ENCODE measurements around the gene RPUSD3. TPM values are rescaled to one million over a fixed set of nuclear protein-coding genes. Genes with fewer than 3 reads are reported as not detected.
"Not testable (repeated sequence)": the region's sequence is repeated elsewhere in the genome, so short reads cannot be mapped to it uniquely, and the experiment has no call there.

RPUSD3 gene
- total RNA-seq, 1 donor from 2014 or later, result 14.6 TPM

DNA sequence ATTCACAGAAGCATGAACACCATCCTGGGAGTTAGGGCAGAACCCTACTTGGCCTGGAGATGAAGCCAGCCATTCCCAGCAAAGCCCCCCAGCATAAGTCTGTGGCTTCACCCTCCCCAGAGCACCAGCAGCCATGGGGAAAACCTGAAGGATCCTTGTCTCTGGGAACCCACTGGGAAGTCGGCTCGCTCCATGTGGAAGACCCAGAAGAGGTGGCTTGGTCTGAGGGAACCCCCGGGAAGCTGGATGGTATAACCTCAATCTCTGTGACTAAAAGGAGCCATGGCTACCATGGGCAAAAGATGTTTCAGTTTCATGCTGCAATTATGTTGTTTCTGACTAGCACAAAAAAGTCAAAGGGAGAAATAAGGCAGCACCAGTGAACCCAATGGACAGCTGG is 11.8 kb upstream of the RPUSD3 start:
- no peak overlapping the region for H3K27ac ChIP-seq (ENCODE audit: low read depth, low read length)
- no peak overlapping the region for H3K9ac ChIP-seq (ENCODE audit: low read depth in 1 of 3, low read length in 3 of 3)
- no peaks in the 10 kb centered on the region for H3K9me3 ChIP-seq (ENCODE audit: control insufficient read depth in 3 of 3, low read length in 3 of 3)
- H3K4me1 ChIP-seq (ENCODE audit: control insufficient read depth in 3 of 3, insufficient read depth in 3 of 3, low read length in 3 of 3), result no peaks in the 10 kb centered on the region
- H3K4me3 ChIP-seq (ENCODE audit: low read length in 3 of 3), result no peak overlapping the region
- no peaks in the 10 kb centered on the region for H3K36me3 ChIP-seq (ENCODE audit: control insufficient read depth in 3 of 3, insufficient read depth in 3 of 3, low read length in 3 of 3)
- no peaks in the 10 kb centered on the region for H3K27me3 ChIP-seq (ENCODE audit: control insufficient read depth in 3 of 3, insufficient read depth in 3 of 3, low read length in 3 of 3)

DNA sequence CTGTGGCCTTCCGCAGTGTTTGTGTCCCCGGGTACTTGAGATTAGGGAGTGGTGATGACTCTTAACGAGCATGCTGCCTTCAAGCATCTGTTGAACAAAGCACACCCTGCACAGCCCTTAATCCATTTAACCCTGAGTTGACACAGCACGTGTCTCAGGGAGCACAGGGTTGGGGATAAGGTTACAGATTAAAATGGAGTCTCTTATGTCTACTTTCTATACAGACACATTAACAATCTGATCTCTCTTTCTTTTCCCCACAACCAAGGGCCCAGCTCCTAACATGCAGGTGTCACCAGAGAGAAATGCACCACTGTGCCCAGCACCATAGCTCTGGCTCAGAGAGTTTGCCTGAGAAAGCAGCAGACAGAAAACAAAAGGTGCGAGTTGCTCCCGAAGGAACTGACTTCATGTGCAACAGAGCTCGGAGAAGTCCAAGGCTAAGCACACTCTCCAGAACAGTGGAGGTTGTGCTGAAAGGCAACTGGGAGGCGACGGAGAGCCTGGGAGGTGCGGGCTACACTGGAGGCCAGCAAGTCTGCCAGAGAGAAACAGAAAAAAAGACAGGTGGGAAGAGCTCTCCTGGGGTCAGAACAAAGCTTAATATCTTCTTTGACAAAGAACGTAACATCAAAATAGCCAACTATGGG is 10.6 kb upstream of the RPUSD3 start:
- H3K27ac ChIP-seq (ENCODE audit: low read depth, low read length); H3K4me1 ChIP-seq (ENCODE audit: control insufficient read depth in 3 of 3, insufficient read depth in 3 of 3, low read length in 3 of 3); H3K27me3 ChIP-seq (ENCODE audit: control insufficient read depth in 3 of 3, insufficient read depth in 3 of 3, low read length in 3 of 3); H3K36me3 ChIP-seq (ENCODE audit: control insufficient read depth in 3 of 3, insufficient read depth in 3 of 3, low read length in 3 of 3); H3K9me3 ChIP-seq (ENCODE audit: control insufficient read depth in 3 of 3, low read length in 3 of 3); H3K4me3 ChIP-seq (ENCODE audit: low read length in 3 of 3); H3K9ac ChIP-seq (ENCODE audit: low read depth in 1 of 3, low read length in 3 of 3): not testable (repeated sequence)

DNA sequence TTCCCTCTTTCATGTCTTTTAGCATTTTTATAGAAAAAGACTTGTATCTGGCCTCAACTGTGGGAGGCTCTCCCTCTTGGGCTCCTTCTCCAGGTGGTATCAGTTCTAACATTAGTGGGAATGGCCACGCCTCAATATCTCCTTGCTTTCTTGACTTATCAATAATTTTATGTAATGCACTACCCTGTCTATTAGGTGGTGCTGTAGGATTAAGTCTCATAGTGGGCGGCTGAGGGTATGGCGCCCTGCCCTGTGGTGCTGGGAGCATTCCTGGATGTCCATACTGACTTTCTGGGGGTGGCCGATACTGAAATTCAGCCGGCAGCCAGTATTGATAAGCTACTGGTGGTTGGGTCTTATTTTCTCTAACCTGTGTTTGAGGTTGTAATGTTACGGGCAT is 8.7 kb upstream of the RPUSD3 start:
- Histone ChIP-seq H3K27ac (ENCODE audit: low read depth, low read length) (no peak overlapping the region), H3K4me1 (ENCODE audit: control insufficient read depth in 3 of 3, insufficient read depth in 3 of 3, low read length in 3 of 3) (no peaks in the 10 kb centered on the region), H3K9ac (ENCODE audit: low read depth in 1 of 3, low read length in 3 of 3) (no peak overlapping the region), H3K27me3 (ENCODE audit: control insufficient read depth in 3 of 3, insufficient read depth in 3 of 3, low read length in 3 of 3) (no peaks in the 10 kb centered on the region), H3K4me3 (ENCODE audit: low read length in 3 of 3) (no peak overlapping the region), H3K36me3 (ENCODE audit: control insufficient read depth in 3 of 3, insufficient read depth in 3 of 3, low read length in 3 of 3) (no peaks in the 10 kb centered on the region), H3K9me3 (ENCODE audit: control insufficient read depth in 3 of 3, low read length in 3 of 3) (no peaks in the 10 kb centered on the region)

- H3K36me3 ChIP-seq (ENCODE audit: control insufficient read depth in 3 of 3, insufficient read depth in 3 of 3, low read length in 3 of 3); H3K9ac ChIP-seq (ENCODE audit: low read depth in 1 of 3, low read length in 3 of 3); H3K9me3 ChIP-seq (ENCODE audit: control insufficient read depth in 3 of 3, low read length in 3 of 3); H3K4me3 ChIP-seq (ENCODE audit: low read length in 3 of 3); H3K4me1 ChIP-seq (ENCODE audit: control insufficient read depth in 3 of 3, insufficient read depth in 3 of 3, low read length in 3 of 3); H3K27ac ChIP-seq (ENCODE audit: low read depth, low read length); H3K27me3 ChIP-seq (ENCODE audit: control insufficient read depth in 3 of 3, insufficient read depth in 3 of 3, low read length in 3 of 3): not testable (repeated sequence)
These were observed 8.1 kb upstream of the RPUSD3 start for GRCh38 chr3:9851926-9852325.

DNA sequence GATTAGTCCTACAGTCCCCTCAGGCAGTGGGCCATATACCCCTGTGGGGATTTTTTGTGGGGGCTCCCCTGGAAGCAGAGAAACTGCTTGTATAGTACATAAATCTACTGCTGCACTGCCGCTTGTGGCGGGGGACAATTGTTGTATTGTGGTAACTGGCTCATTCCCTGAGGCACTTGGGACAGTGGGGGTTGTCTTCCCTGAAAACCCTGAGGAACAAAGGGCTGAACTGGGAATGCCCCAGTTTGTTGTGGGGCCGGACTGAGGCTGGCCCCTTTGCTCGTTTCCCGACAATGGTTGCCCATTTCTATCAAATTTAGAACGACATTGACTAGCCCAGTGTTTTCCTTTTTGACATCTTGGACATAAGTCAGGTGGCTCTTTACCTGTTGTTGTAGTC is 7.6 kb upstream of the RPUSD3 start:
- H3K4me3 ChIP-seq (ENCODE audit: low read length in 3 of 3); H3K9me3 ChIP-seq (ENCODE audit: control insufficient read depth in 3 of 3, low read length in 3 of 3); H3K9ac ChIP-seq (ENCODE audit: low read depth in 1 of 3, low read length in 3 of 3); H3K36me3 ChIP-seq (ENCODE audit: control insufficient read depth in 3 of 3, insufficient read depth in 3 of 3, low read length in 3 of 3); H3K27me3 ChIP-seq (ENCODE audit: control insufficient read depth in 3 of 3, insufficient read depth in 3 of 3, low read length in 3 of 3); H3K27ac ChIP-seq (ENCODE audit: low read depth, low read length); H3K4me1 ChIP-seq (ENCODE audit: control insufficient read depth in 3 of 3, insufficient read depth in 3 of 3, low read length in 3 of 3): not testable (repeated sequence)

- not testable (repeated sequence) for H3K27ac ChIP-seq (ENCODE audit: low read depth, low read length); H3K4me3 ChIP-seq (ENCODE audit: low read length in 3 of 3); H3K9ac ChIP-seq (ENCODE audit: low read depth in 1 of 3, low read length in 3 of 3); H3K27me3 ChIP-seq (ENCODE audit: control insufficient read depth in 3 of 3, insufficient read depth in 3 of 3, low read length in 3 of 3); H3K4me1 ChIP-seq (ENCODE audit: control insufficient read depth in 3 of 3, insufficient read depth in 3 of 3, low read length in 3 of 3); H3K36me3 ChIP-seq (ENCODE audit: control insufficient read depth in 3 of 3, insufficient read depth in 3 of 3, low read length in 3 of 3); H3K9me3 ChIP-seq (ENCODE audit: control insufficient read depth in 3 of 3, low read length in 3 of 3)
These were observed 5.1 kb upstream of the RPUSD3 start for GRCh38 chr3:9848860-9849259.

DNA sequence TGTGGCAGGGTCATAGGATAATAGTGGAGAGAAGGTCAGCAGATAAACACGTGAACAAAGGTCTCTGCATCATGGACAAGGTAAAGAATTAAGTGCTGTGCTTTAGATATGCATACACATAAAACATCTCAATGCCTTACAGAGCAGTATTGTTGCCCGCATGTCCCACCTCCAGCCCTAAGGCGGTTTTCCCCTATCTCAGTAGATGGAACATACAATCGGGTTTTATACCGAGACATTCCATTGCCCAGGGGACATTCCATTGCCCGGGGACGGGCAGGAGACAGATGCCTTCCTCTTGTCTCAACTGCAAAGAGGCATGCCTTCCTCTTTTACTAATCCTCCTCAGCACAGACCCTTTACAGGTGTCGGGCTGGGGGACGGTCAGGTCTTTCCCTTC is 4.1 kb upstream of the RPUSD3 start:
- H3K9me3 ChIP-seq (ENCODE audit: control insufficient read depth in 3 of 3, low read length in 3 of 3); H3K27ac ChIP-seq (ENCODE audit: low read depth, low read length); H3K4me1 ChIP-seq (ENCODE audit: control insufficient read depth in 3 of 3, insufficient read depth in 3 of 3, low read length in 3 of 3); H3K4me3 ChIP-seq (ENCODE audit: low read length in 3 of 3); H3K9ac ChIP-seq (ENCODE audit: low read depth in 1 of 3, low read length in 3 of 3); H3K27me3 ChIP-seq (ENCODE audit: control insufficient read depth in 3 of 3, insufficient read depth in 3 of 3, low read length in 3 of 3); H3K36me3 ChIP-seq (ENCODE audit: control insufficient read depth in 3 of 3, insufficient read depth in 3 of 3, low read length in 3 of 3): not testable (repeated sequence)

DNA sequence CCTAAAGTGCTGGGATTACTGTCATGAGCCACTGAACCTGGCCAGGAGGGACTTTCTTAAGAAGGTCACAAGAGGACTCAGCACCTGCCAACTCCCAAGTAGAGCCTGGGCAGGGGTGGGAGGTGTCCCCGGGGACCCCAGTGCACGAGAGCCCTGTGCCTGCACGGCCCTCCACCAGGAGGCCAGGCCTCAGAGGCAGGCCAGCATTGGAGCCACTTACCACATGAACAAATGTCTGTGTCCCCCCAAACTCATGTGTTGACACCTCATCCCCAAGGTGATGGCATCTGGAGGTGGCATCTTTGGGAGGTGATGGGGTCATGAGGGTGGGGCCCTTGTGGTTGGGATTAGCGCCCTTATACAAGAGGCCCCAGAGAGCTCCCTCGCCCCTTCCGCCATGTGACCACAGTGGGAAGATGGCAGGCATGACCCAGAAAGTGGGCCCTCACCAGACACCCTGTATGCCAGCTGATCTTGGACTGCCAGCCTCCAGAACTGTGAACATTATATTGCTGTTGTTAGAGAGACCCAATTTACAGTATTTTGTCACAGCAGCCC is 3.2 kb upstream of the RPUSD3 start:
- Histone ChIP-seq H3K9ac (ENCODE audit: low read depth in 1 of 3, low read length in 3 of 3) (no peak overlapping the region), H3K9me3 (ENCODE audit: control insufficient read depth in 3 of 3, low read length in 3 of 3) (no peaks in the 10 kb centered on the region), H3K4me3 (ENCODE audit: low read length in 3 of 3) (no peak overlapping the region), H3K36me3 (ENCODE audit: control insufficient read depth in 3 of 3, insufficient read depth in 3 of 3, low read length in 3 of 3) (peaks cover under 1 to 3% (median 2%) of the 10 kb centered on the region in 3 donors), H3K27me3 (ENCODE audit: control insufficient read depth in 3 of 3, insufficient read depth in 3 of 3, low read length in 3 of 3) (no peaks in the 10 kb centered on the region), H3K27ac (ENCODE audit: low read depth, low read length) (no peak overlapping the region), H3K4me1 (ENCODE audit: control insufficient read depth in 3 of 3, insufficient read depth in 3 of 3, low read length in 3 of 3) (peaks cover 10 to 14% (median 12%) of the 10 kb centered on the region in 3 donors)

DNA sequence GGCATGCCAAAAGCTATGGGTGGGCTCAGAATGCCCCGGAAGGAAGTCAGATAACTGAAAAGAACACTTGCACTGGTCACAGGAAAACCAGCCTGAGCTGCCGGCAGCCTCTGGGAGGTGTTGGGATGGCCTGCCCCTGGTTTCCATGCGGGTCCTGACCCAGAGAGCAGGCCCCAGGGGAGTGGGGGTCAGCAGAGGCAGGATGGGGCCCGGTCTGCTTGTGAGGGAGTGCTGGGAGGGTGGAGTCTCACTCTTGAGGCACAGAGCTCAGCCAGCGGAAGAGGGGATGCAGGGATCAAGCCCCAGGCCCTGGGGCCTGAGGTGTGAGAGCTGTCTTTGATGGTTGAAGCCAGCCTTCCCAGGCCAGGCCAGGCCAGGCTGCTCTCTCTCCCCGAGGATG is 2.4 kb upstream of the RPUSD3 start:
- no peaks in the 10 kb centered on the region for H3K9me3 ChIP-seq (ENCODE audit: control insufficient read depth in 3 of 3, low read length in 3 of 3)
- H3K27me3 ChIP-seq (ENCODE audit: control insufficient read depth in 3 of 3, insufficient read depth in 3 of 3, low read length in 3 of 3), result no peaks in the 10 kb centered on the region
- peaks cover 9 to 10% (median 10%) of the 10 kb centered on the region in 3 donors for H3K36me3 ChIP-seq (ENCODE audit: control insufficient read depth in 3 of 3, insufficient read depth in 3 of 3, low read length in 3 of 3)
- no peak overlapping the region for H3K9ac ChIP-seq (ENCODE audit: low read depth in 1 of 3, low read length in 3 of 3)
- peaks cover 10 to 14% (median 12%) of the 10 kb centered on the region in 3 donors for H3K4me1 ChIP-seq (ENCODE audit: control insufficient read depth in 3 of 3, insufficient read depth in 3 of 3, low read length in 3 of 3)
- no peak overlapping the region for H3K27ac ChIP-seq (ENCODE audit: low read depth, low read length)
- H3K4me3 ChIP-seq (ENCODE audit: low read length in 3 of 3), result no peak overlapping the region

DNA sequence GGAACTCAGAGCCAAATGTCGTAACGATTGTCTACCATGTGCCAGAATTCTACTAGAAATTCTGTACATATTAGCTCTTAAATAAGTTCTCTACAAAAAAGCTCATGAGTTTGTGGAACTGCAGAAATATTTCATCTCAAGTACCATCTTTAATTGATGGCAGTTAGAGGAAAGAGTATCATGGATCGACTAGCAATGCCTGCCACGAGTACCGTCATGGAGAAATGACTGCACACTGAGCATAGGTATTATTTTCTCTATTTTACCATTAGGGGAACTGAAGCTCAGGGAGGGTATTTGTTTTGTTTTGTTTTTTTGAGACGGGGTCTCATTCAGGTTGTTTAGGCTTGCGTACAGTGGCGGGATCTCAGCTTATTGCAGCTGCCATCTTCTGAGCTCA is 2.8 kb downstream of the RPUSD3 start:
- H3K4me3 ChIP-seq (ENCODE audit: low read length in 3 of 3), result no peak overlapping the region
- H3K27me3 ChIP-seq (ENCODE audit: control insufficient read depth in 3 of 3, insufficient read depth in 3 of 3, low read length in 3 of 3), result no peaks in the 10 kb centered on the region
- no peak overlapping the region for H3K9ac ChIP-seq (ENCODE audit: low read depth in 1 of 3, low read length in 3 of 3)
- H3K4me1 ChIP-seq (ENCODE audit: control insufficient read depth in 3 of 3, insufficient read depth in 3 of 3, low read length in 3 of 3), result peaks cover 10 to 14% (median 12%) of the 10 kb centered on the region in 3 donors
- H3K9me3 ChIP-seq (ENCODE audit: control insufficient read depth in 3 of 3, low read length in 3 of 3), result no peaks in the 10 kb centered on the region
- H3K36me3 ChIP-seq (ENCODE audit: control insufficient read depth in 3 of 3, insufficient read depth in 3 of 3, low read length in 3 of 3), result peaks cover 40 to 44% (median 42%) of the 10 kb centered on the region in 3 donors
- H3K27ac ChIP-seq (ENCODE audit: low read depth, low read length), result no peak overlapping the region
